Gastrocnemius medialis (tissue), 4 donors: Measurements from ENCODE around the gene MSTO1. TPM values are rescaled to one million over a fixed set of nuclear protein-coding genes. Genes with fewer than 3 reads are reported as not detected.
"Not testable (repeated sequence)": the region's sequence is repeated elsewhere in the genome, so short reads cannot be mapped to it uniquely, and the experiment has no call there.

Experiments used
- ATAC-seq, 2 donors: fragments of 150-250 bp; one replicate each; pipeline ENCODE4 v1.9.1; 2016
- DNase-seq, 2 donors: peaks; one replicate each; pipeline ENCODE4 v3.0.0-alpha.2; 2019
- H3K27ac ChIP-seq, 4 donors: fragments of 200-600 bp; sonication (generic); 1 replicate in 1 of 4; 2 replicates in 3 of 4; pipeline ENCODE4 v1.5.1; 2016 to 2018; ENCODE audit warnings: mild to moderate bottlenecking in 2 of 4, moderate library complexity in 1 of 4
- H3K27me3 ChIP-seq, 3 donors: fragments of 200-600 bp; sonication (generic) in 2 of 3; 1 replicate in 1 of 3; 2 replicates in 2 of 3; pipeline versions ENCODE4 v1.5.1 to v1.6.0; 2016 to 2019; ENCODE audit warnings: mild to moderate bottlenecking in 1 of 3, moderate library complexity in 1 of 3
- H3K36me3 ChIP-seq, 2 donors: fragments of 200-600 bp; sonication (generic) in 1 of 2; one replicate each; pipeline ENCODE4 v1.5.1; 2017 to 2018
- H3K4me1 ChIP-seq, 2 donors: fragments of 200-600 bp; sonication (generic) in 1 of 2; one replicate each; pipeline ENCODE4 v1.5.1; 2016 to 2017; ENCODE audit warnings: mild to moderate bottlenecking in 2 of 2
- H3K4me3 ChIP-seq, 4 donors: fragments of 200-600 bp; sonication (generic) in 3 of 4; 1 replicate in 1 of 4; 2 replicates in 3 of 4; pipeline ENCODE4 v1.5.1; 2016 to 2019; ENCODE audit warnings: mild to moderate bottlenecking in 2 of 4
- H3K9me3 ChIP-seq, 3 donors: fragments of 200-600 bp; sonication (generic) in 2 of 3; 1 replicate in 1 of 3; 2 replicates in 2 of 3; pipeline ENCODE4 v1.5.1; 2016 to 2019
- POLR2A ChIP-seq, 2 donors: fragments of 450-650 bp; IDR thresholded peaks; one replicate each; pipeline ENCODE4 v1.6.1; 2017; ENCODE audit warnings: antibody characterized with exemption in 2 of 2, mild to moderate bottlenecking in 2 of 2, moderate library complexity in 2 of 2
- in situ Hi-C, 4 donors: fragments of 200-750 bp; cut with MboI; loops; one replicate each; pipeline versions ENCODE4 v1.15.0 to v1.8.0; 2017; ENCODE audit warnings: low sequenced_read_pairs in 4 of 4
- intact Hi-C: fragments of 100-400 bp; cut with DNase I; formaldehyde crosslinking; loops from one replicate; pipeline ENCODE4 v1.15.1; 2023; ENCODE audit warnings: low total_unique reads
- total RNA-seq, 4 donors: library from RNA; depleted of rRNA; stranded (reverse); fragments of >200 nt; gene quantifications; one replicate each; pipeline versions ENCODE4 v1.1.0 to v1.2.3, GENCODE V29; 2016
- TF ChIP-seq, protein P1 (sequence below), 5 experiments: fragments of 450-650 bp in 3 of 5; fragments of 200-600 bp in 2 of 5; sonication (generic) in 2 of 5; IDR thresholded peaks in 4 of 5; conservative IDR thresholded peaks in 1 of 5; 1 replicate in 4 of 5; 2 replicates in 1 of 5; pipeline ENCODE4 v1.5.1; 2016 to 2019; ENCODE audit warnings: antibody characterized with exemption in 5 of 5, mild to moderate bottlenecking in 3 of 5, moderate library complexity in 3 of 5

The MSTO1 gene
- total RNA-seq, 4 donors from 2014 or later = 1.7 to 3.1 (median 2.3) TPM

DNA sequence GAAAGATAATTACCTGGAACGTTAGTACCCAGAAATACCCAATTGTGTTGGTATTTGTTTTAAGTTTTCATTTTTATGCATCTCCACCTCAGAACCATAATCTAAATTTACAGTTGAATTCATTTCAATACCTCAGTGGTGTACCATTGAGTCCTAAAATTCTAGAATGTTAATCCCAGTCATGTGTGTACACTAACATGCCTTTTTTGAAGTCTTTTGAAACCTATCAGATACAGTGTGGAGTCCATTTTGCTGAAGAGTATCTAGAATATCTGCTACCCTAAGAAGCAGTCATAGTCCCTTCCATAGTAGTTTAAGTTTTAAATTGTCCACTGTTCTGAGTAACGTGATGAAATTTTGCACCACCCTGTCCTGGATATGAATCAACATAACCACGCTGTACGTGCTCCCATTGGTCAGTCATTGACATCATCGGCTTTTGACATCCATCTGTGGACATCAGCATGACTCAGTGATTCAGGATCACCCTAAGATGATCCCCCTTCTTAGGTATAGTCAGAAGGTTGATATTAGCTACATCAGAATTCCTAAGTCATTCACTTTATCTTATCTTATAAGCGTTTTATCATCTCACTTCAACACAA lies 39.9 kb upstream of the MSTO1 start:
- TF ChIP-seq, protein P1, sequence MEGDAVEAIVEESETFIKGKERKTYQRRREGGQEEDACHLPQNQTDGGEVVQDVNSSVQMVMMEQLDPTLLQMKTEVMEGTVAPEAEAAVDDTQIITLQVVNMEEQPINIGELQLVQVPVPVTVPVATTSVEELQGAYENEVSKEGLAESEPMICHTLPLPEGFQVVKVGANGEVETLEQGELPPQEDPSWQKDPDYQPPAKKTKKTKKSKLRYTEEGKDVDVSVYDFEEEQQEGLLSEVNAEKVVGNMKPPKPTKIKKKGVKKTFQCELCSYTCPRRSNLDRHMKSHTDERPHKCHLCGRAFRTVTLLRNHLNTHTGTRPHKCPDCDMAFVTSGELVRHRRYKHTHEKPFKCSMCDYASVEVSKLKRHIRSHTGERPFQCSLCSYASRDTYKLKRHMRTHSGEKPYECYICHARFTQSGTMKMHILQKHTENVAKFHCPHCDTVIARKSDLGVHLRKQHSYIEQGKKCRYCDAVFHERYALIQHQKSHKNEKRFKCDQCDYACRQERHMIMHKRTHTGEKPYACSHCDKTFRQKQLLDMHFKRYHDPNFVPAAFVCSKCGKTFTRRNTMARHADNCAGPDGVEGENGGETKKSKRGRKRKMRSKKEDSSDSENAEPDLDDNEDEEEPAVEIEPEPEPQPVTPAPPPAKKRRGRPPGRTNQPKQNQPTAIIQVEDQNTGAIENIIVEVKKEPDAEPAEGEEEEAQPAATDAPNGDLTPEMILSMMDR (IDR thresholded peaks at IDR 0.05 in 4 of 5, conservative IDR thresholded peaks at IDR 0.05 in 1 of 5) = no peak
- TF ChIP-seq POLR2A (IDR thresholded peaks at IDR 0.05) = no peak
- Histone ChIP-seq H3K9me3 (no peaks in the 10 kb centered on the region), H3K27ac (no peak overlapping the region), H3K36me3 (peaks cover 0 to 8% of the 10 kb centered on the region in 2 donors), H3K4me3 (no peak overlapping the region), H3K27me3 (no peaks in the 10 kb centered on the region), H3K4me1 (no peaks in the 10 kb centered on the region)
- DNase-seq = no peak
- no peak for ATAC-seq
- in situ Hi-C loops = no loop called here
- intact Hi-C loops = no loop called here

DNA sequence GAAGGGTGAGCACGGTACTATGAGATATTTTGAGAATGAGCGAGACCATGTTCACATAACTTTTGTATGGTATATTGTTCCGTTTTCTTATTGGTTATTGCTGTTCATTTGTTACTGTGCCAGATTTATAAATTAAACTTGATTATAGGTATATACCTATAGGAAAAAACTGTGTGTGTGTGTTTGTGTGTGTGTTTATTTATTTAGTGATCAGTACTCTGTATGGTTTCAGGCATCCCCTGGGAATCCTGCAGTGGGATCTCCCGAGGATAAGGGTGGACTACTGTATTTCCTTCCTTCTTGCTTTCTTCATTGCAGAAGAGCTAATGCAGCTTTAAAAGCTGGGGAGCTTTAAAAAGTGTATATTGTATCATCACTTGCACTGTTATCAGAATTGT lies 39.4 kb upstream of the MSTO1 start:
- in situ Hi-C loops = no loop called here
- Histone ChIP-seq H3K36me3 (peaks cover 0 to 7% of the 10 kb centered on the region in 2 donors), H3K4me1 (no peaks in the 10 kb centered on the region), H3K9me3 (no peaks in the 10 kb centered on the region), H3K27ac (no peak overlapping the region), H3K27me3 (no peaks in the 10 kb centered on the region), H3K4me3 (no peak overlapping the region)
- ATAC-seq (no peak), DNase-seq (no peak)
- intact Hi-C loops = no loop called here
- TF ChIP-seq, protein P1 (IDR thresholded peaks at IDR 0.05 in 4 of 5, conservative IDR thresholded peaks at IDR 0.05 in 1 of 5) = no peak
- TF ChIP-seq POLR2A (IDR thresholded peaks at IDR 0.05) = no peak

DNA sequence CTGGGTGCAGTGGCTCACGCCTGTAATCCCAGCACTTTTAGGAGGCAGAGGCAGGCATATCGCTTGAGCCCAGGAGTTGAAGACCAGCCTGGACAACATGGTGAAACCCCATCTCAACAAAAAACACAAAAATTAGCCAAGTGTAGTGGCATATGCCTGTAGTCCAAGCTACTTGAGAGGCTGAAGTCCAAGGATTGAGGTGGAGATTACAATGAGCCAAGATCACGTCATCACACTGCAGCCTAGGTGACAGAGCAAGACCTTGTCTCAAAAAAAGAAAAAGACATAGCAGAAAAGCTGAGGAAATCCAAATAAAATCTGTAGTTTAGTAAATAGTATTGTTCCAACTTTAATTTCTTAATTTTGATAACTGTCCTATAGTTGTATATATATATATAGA lies 35.9 kb upstream of the MSTO1 start:
- TF ChIP-seq, protein P1 (IDR thresholded peaks at IDR 0.05 in 4 of 5, conservative IDR thresholded peaks at IDR 0.05 in 1 of 5) = no peak
- TF ChIP-seq POLR2A (IDR thresholded peaks at IDR 0.05) = no peak
- intact Hi-C loops = no loop called here
- no peak overlapping the region for H3K27ac ChIP-seq
- H3K4me3 ChIP-seq = no peak overlapping the region
- H3K36me3 ChIP-seq = no peaks in the 10 kb centered on the region
- no peak for ATAC-seq
- no peaks in the 10 kb centered on the region for H3K4me1 ChIP-seq
- no peaks in the 10 kb centered on the region for H3K9me3 ChIP-seq
- no peaks in the 10 kb centered on the region for H3K27me3 ChIP-seq
- in situ Hi-C loops = no loop called here
- DNase-seq = no peak

DNA sequence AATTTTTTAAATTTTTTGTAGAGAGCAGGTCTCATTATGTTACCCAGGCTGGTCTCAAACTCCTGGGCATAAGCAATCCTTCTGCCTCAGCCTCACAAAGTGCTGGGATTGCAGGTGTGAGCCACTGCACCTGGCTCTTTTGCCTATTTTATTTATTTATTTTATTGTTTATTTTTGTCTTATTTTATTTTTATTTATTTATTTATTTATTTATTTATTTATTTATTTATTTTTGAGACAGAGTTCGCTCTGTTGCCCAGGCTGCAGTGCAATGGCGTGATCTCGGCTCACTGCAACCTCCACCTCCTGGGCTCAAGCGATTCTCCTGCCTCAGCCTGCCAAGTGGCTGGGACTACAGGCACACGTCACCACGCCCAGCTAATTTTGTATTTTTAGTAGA lies 34.4 kb upstream of the MSTO1 start:
- in situ Hi-C loops, H3K9me3 ChIP-seq, ATAC-seq, intact Hi-C loops, DNase-seq, H3K27me3 ChIP-seq, H3K4me3 ChIP-seq, H3K4me1 ChIP-seq, H3K36me3 ChIP-seq, H3K27ac ChIP-seq: not testable (repeated sequence)

DNA sequence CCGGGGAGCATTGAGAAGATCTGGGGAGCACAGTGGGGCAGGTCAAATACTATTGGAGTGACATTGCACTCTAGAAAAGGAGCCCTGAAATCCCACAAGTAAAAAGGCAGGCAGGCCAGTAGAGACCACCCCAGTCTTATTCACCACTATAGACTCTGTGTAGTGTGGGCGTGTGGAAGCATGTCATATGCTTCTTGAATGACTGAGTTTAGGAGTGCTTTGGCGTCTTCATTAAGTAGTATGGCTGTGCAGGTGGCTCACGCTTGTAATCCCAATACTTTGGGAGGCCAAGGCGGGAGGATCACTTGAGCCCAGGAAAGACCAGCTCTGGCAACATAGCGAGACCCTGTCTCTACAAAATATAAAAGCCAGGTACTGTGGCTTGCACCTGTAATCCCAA lies 26.2 kb upstream of the MSTO1 start:
- H3K36me3 ChIP-seq, H3K9me3 ChIP-seq, H3K27ac ChIP-seq, DNase-seq, in situ Hi-C loops, H3K27me3 ChIP-seq, ATAC-seq, H3K4me3 ChIP-seq, H3K4me1 ChIP-seq, intact Hi-C loops: not testable (repeated sequence)

DNA sequence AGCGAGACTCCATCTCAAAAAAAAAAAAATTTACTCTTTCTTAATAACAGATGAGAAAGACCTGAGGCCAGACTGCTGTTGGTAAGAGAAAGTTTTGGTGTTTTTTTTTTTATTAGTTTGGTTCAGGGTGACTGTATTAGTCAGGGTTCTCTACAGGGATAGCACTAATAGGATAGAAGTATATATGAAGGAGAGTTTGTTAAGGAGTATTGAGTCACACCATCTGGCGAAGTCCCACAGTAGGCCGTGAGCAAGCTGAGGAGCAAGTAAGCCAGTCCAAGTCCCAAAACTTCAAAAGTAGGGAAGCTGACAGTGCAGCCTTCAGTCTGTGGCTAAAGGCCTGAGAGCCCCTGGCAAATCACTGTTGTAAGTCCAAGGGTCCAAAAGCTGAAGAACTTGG lies 20.7 kb upstream of the MSTO1 start:
- H3K4me3 ChIP-seq, H3K4me1 ChIP-seq, intact Hi-C loops, H3K36me3 ChIP-seq, in situ Hi-C loops, H3K27me3 ChIP-seq, H3K27ac ChIP-seq, ATAC-seq, DNase-seq, H3K9me3 ChIP-seq: not testable (repeated sequence)

DNA sequence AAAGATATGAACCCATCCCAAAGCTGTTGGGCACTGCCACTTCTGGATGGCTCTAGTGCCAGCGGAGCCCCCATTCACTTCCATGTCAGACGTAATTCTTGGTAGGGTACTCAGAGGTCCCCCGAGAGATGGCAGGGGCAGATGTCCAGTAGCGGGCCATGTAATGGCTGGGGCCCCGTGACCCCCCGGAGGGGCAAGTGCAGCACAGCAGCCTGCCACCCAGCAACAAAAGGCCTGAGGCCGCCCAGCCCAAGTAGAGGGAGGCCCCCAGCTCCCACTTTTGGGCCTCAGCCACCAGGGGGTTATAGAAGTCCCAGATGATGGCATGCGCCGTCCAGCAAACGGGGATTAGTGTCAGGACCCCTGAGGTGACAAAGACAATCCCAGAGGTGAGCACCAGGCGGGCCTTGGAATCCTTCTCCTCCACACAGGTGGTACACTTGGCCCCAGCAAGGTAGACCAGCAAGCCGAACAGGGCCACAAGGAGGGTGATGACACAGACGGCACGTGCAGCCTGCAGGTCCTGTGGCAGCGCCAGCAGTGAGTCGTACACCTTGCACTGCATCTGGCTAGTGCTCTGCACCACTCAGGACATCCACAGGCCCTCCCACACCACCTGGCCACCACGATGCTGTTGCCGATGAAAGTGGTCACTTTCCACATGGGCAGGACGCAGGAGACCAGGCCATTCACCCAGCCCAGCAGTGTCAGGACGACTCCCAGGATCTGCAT lies 19.3 kb upstream of the MSTO1 start:
- DNase-seq, H3K4me3 ChIP-seq, H3K27me3 ChIP-seq, H3K36me3 ChIP-seq, in situ Hi-C loops, H3K4me1 ChIP-seq, H3K27ac ChIP-seq, ATAC-seq, H3K9me3 ChIP-seq: not testable (repeated sequence)
- intact Hi-C loops = loop anchor here (5.0 kb wide), 2 partner anchors 178 to 268 kb away; partner anchors contain the start of gene RUSC1
